Muscle of leg (tissue), 16 donors: Measurements from ENCODE around the gene CLTA. TPM values are rescaled to one million over a fixed set of nuclear protein-coding genes. Genes with fewer than 3 reads are reported as not detected.

Experiments
- DNase-seq: peaks from one replicate; pipeline ENCODE4 v3.0.0; 2013
- H3K27ac ChIP-seq: one replicate; pipeline ENCODE4 v1.5.1; 2013; ENCODE audit warnings: mild to moderate bottlenecking, low read length, control low read depth
- H3K27me3 ChIP-seq: one replicate; pipeline ENCODE4 v1.6.1; 2013; ENCODE audit warnings: low read length; ENCODE audit not compliant: control insufficient read depth, insufficient read depth
- H3K36me3 ChIP-seq: one replicate; pipeline ENCODE4 v1.6.1; 2013; ENCODE audit warnings: low read length; ENCODE audit not compliant: control insufficient read depth, insufficient read depth
- H3K4me1 ChIP-seq: one replicate; pipeline ENCODE4 v1.6.1; 2013; ENCODE audit warnings: low read length; ENCODE audit not compliant: control insufficient read depth, insufficient read depth
- H3K4me3 ChIP-seq: one replicate; pipeline ENCODE4 v1.5.1; 2013; ENCODE audit warnings: low read length, control low read depth
- H3K9me3 ChIP-seq: replicated peaks from 2 replicates; pipeline ENCODE4 v1.6.1; 2013; ENCODE audit warnings: low read depth, low read length; ENCODE audit not compliant: control insufficient read depth
- WGBS: methylation state at CpG from one replicate; pipeline ENCODE4 v1.1.5; 2013; ENCODE audit warnings: missing lambda C conversion rate; ENCODE audit not compliant: insufficient coverage; 5-methylcytosine and 5-hydroxymethylcytosine counted together
- long read RNA-seq, 11 donors: transcript quantifications; one replicate each; lab custom pipeline, GENCODE V29; 2026
- polyA plus RNA-seq, 8 donors: library from polyadenylated mRNA; unstranded; fragments of 120-200 nt; gene quantifications; one replicate each; pipeline versions ENCODE4 v1.2.1 to v1.2.3, GENCODE V29; 2013; ENCODE audit warnings: inconsistent platforms in 1 of 8, low replicate concordance in 1 of 8; ENCODE audit not compliant: insufficient read length in 8 of 8, insufficient read depth in 1 of 8
- total RNA-seq: library from RNA; stranded (reverse); fragments of 120-200 nt; gene quantifications from one replicate; pipeline ENCODE4 v1.2.4, GENCODE V29; 2013

Gene CLTA, protein sequence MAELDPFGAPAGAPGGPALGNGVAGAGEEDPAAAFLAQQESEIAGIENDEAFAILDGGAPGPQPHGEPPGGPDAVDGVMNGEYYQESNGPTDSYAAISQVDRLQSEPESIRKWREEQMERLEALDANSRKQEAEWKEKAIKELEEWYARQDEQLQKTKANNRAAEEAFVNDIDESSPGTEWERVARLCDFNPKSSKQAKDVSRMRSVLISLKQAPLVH
- 130 TPM for total RNA-seq
- 100 to 1,000 TPM; 112 to 156 (median 132) TPM for polyA plus RNA-seq
- long read RNA-seq, donor 1, transcript CLTA-202 (5 exons, 1,073 nt): major isoform, 28 of 30 reads
- long read RNA-seq, donor 1, partial matches to known transcripts: 0 of 30 reads
- long read RNA-seq, donor 1, other reads (novel, unspliced or antisense): 0 of 30 reads
- long read RNA-seq, donor 2, transcript CLTA-202 (5 exons, 1,073 nt): major isoform, 11 of 12 reads
- long read RNA-seq, donor 2, partial matches to known transcripts: 0 of 12 reads
- long read RNA-seq, donor 2, other reads (novel, unspliced or antisense): 0 of 12 reads
- long read RNA-seq, donor 3, transcript CLTA-207 (6 exons, 1,102 nt): minor isoform, 13 of 58 reads
- long read RNA-seq, donor 3, transcript CLTA-202 (5 exons, 1,073 nt): major isoform, 37 of 58 reads
- long read RNA-seq, donor 3, partial matches to known transcripts: 8 of 58 reads
- long read RNA-seq, donor 3, other reads (novel, unspliced or antisense): 0 of 58 reads
- long read RNA-seq, donor 4, transcript CLTA-202 (5 exons, 1,073 nt): major isoform, 40 of 43 reads
- long read RNA-seq, donor 4, partial matches to known transcripts: 0 of 43 reads
- long read RNA-seq, donor 4, other reads (novel, unspliced or antisense): 0 of 43 reads
- long read RNA-seq, donor 5, transcript CLTA-202 (5 exons, 1,073 nt): major isoform, 133 of 155 reads
- long read RNA-seq, donor 5, transcript CLTA-207 (6 exons, 1,102 nt): minor isoform, 18 of 155 reads
- long read RNA-seq, donor 5, partial matches to known transcripts: 0 of 155 reads
- long read RNA-seq, donor 5, other reads (novel, unspliced or antisense): 0 of 155 reads
- long read RNA-seq, donor 6, transcript CLTA-202 (5 exons, 1,073 nt): major isoform, 90 of 199 reads
- long read RNA-seq, donor 6, transcript CLTA-207 (6 exons, 1,102 nt): minor isoform, 14 of 199 reads
- long read RNA-seq, donor 6, partial matches to known transcripts: 93 of 199 reads
- long read RNA-seq, donor 6, other reads (novel, unspliced or antisense): 0 of 199 reads
- long read RNA-seq, donor 7, transcript CLTA-207 (6 exons, 1,102 nt): minor isoform, 7 of 82 reads
- long read RNA-seq, donor 7, transcript CLTA-202 (5 exons, 1,073 nt): major isoform, 71 of 82 reads
- long read RNA-seq, donor 7, partial matches to known transcripts: 0 of 82 reads
- long read RNA-seq, donor 7, other reads (novel, unspliced or antisense): 0 of 82 reads
- long read RNA-seq, donor 8, transcript CLTA-202 (5 exons, 1,073 nt): major isoform, 47 of 50 reads
- long read RNA-seq, donor 8, partial matches to known transcripts: 0 of 50 reads
- long read RNA-seq, donor 8, other reads (novel, unspliced or antisense): 0 of 50 reads
- long read RNA-seq, donor 9, transcript CLTA-202 (5 exons, 1,073 nt): major isoform, 45 of 50 reads
- long read RNA-seq, donor 9, partial matches to known transcripts: 0 of 50 reads
- long read RNA-seq, donor 9, other reads (novel, unspliced or antisense): 0 of 50 reads
- long read RNA-seq, donor 10, transcript CLTA-207 (6 exons, 1,102 nt): minor isoform, 7 of 52 reads
- long read RNA-seq, donor 10, transcript CLTA-202 (5 exons, 1,073 nt): major isoform, 45 of 52 reads
- long read RNA-seq, donor 10, partial matches to known transcripts: 0 of 52 reads
- long read RNA-seq, donor 10, other reads (novel, unspliced or antisense): 0 of 52 reads
- long read RNA-seq, donor 11, transcript CLTA-202 (5 exons, 1,073 nt): major isoform, 46 of 57 reads
- long read RNA-seq, donor 11, transcript CLTA-207 (6 exons, 1,102 nt): minor isoform, 11 of 57 reads
- long read RNA-seq, donor 11, partial matches to known transcripts: 0 of 57 reads
- long read RNA-seq, donor 11, other reads (novel, unspliced or antisense): 0 of 57 reads

DNA sequence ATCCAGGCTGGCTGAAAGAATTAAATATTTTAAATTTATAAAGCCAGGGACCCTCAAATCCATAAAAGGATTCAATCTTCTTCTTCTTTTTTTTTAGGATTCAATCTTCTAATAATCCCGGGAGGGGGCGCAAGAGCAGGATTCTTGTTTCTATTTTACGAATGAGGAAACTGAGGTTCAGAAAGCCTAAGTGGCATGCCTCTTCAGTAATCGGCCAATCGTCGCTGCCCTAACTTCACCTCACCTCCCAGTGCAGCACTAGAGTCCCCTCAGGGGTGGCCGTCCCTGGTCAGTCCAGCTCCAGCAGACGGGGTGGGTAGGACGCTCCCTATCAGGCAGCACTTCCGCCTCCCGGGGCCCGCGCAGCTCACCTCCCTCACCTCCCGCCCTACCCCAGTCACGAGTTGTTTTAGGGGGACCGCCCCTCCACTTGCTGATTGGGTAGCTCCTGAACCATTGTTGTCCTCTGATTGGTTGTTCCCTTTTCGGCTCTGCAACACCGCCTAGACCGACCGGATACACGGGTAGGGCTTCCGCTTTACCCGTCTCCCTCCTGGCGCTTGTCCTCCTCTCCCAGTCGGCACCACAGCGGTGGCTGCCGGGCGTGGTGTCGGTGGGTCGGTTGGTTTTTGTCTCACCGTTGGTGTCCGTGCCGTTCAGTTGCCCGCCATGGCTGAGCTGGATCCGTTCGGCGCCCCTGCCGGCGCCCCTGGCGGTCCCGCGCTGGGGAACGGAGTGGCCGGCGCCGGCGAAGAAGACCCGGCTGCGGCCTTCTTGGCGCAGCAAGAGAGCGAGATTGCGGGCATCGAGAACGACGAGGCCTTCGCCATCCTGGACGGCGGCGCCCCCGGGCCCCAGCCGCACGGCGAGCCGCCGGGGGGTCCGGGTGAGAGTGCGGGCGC, at the start of gene CLTA:
Gene CLTA, plus strand, starts transcription at position 534 of the 902 bp plus-strand sequence. Its CDS starts 136 bp downstream, at position 670.
- Histone ChIP-seq H3K4me3 (peak within 1 kb of the TSS; percentile 72), H3K36me3 (peaks cover 5% of the 10 kb centered on the region)
- under 1% methylated on average over 65 of the region's 68 CpGs for WGBS

DNA sequence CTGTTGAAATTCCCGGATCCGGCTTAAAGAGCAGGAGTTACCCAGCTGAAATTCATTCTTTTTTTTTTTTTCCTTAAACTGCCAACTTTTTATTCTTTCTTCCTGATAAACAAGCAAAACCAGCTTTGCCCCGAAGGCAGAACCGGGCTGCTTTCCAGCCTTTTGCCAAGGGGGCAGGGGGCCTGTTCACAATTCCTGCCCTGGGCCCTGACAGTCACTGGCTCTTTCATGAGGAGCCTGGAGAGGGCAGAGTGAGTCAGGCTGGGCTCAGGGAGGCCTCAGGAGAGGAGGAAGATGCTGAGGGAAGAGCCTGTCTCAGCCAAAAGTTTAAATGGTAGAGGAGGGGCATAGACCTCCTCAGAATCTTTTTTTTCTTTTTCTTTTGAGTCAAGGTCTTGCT, 49.4 kb upstream of the CLTA start:
- Histone ChIP-seq H3K9me3 (no peaks in the 10 kb centered on the region), H3K36me3 (peaks cover 38% of the 10 kb centered on the region), H3K27me3 (no peaks in the 10 kb centered on the region), H3K27ac (no peak overlapping the region), H3K4me1 (peaks cover 60% of the 10 kb centered on the region), H3K4me3 (no peak overlapping the region)
- DNase-seq: peak; percentile 53
- no CpG with 5 or more reads among the region's 4 CpGs for WGBS

More for the DNA sequence above, at the start of gene CLTA:
- Histone ChIP-seq H3K9me3 (no peaks in the 10 kb centered on the region), H3K27me3 (peaks cover 3% of the 10 kb centered on the region), H3K4me1 (peaks cover 25% of the 10 kb centered on the region), H3K27ac (peak within 1 kb of the TSS; percentile 92)
- peak; percentile 100 for DNase-seq

DNA sequence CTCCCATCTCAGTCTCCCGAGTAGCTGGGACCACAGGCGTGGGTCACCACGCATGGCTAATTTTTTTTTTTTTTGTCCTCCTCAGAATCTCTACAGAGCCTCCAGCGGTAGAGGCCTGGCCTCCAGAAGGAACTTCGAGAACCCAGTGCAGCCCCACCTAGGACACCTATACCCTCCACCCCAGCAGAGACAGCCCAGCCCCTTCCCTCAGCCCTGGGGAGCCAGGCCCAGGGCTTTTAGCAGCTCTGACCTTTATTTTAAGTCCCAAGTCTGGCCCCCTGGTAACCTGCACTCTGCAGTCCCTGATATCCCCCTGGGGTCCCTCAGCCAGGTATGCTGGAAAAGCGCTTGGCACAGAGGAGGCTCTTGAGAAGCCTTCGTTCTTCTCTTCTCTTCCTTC, 49.0 kb upstream of the CLTA start:
- Histone ChIP-seq H3K27me3 (no peaks in the 10 kb centered on the region), H3K9me3 (no peaks in the 10 kb centered on the region), H3K4me3 (no peak overlapping the region), H3K27ac (peak overlapping the region; percentile 64), H3K36me3 (peaks cover 41% of the 10 kb centered on the region), H3K4me1 (peaks cover 60% of the 10 kb centered on the region)
- WGBS: 91% methylated on average over 7 of the region's 7 CpGs
- DNase-seq: no peak

DNA sequence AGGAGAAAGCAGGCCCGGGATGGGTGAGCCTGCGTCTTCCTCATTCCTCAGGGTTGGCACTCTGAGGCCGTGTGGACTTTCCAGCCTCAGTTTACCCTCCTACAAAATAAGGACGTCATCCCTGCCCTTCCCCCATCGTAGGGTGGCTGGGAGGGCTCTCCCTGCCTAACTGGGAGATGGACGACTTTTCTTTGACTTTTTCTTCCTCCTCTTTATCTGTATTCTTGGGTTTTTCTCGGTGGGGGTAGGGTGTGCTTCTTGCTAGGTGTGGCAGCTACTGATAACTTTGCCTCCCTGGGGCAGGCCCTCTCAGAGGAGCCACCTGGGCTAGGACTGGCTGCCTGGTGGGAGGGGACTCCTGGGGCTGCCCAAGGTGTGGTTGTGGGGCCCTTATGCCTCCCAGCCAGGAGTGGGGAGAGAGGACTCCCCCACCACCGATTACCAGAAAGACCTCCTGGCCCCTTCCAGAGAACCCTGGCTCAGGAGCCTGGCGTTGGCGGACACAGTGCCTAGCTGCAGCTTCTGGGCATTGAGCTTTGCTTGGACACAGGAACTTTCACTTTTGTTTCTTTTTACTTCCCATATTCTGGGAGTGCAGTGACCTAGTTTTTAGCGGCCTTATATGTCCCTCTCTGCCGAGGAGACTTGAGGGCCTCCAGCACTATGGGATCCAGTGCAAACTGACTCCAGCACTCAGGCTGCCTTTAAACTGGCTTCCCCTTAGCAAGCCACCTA, 48.0 kb upstream of the CLTA start:
- Histone ChIP-seq H3K36me3 (peaks cover 49% of the 10 kb centered on the region), H3K27ac (peak overlapping the region; percentile 67), H3K27me3 (no peaks in the 10 kb centered on the region), H3K4me1 (peaks cover 57% of the 10 kb centered on the region), H3K4me3 (no peak overlapping the region), H3K9me3 (no peaks in the 10 kb centered on the region)
- DNase-seq: peak; percentile 63
- 66% methylated on average over 6 of the region's 12 CpGs for WGBS

DNA sequence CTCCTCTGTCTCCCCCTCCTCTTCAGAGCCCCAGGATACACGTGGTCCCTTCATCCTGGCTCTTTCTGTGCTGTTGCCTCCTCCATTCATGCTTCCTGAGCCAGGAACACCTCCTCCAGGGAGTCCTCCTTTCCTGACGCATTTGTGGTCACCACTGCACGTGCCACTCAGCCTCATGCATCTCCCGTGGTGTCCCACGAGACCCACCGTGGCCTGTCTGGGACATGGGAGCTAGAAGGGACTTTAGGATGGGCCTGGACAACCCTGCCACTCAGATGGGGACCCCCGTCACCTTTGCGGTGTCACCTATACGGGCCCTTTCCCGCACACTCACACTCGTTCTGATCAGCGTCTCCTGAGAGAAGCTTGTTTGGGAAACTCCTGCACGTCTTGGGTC, 47.5 kb upstream of the CLTA start:
- H3K4me1 ChIP-seq: peaks cover 61% of the 10 kb centered on the region
- H3K4me3 ChIP-seq: no peak overlapping the region
- no peaks in the 10 kb centered on the region for H3K9me3 ChIP-seq
- no peak for DNase-seq
- 81% methylated on average over 10 of the region's 13 CpGs for WGBS
- H3K27me3 ChIP-seq: no peaks in the 10 kb centered on the region
- H3K36me3 ChIP-seq: peaks cover 54% of the 10 kb centered on the region
- peak overlapping the region; percentile 65 for H3K27ac ChIP-seq

DNA sequence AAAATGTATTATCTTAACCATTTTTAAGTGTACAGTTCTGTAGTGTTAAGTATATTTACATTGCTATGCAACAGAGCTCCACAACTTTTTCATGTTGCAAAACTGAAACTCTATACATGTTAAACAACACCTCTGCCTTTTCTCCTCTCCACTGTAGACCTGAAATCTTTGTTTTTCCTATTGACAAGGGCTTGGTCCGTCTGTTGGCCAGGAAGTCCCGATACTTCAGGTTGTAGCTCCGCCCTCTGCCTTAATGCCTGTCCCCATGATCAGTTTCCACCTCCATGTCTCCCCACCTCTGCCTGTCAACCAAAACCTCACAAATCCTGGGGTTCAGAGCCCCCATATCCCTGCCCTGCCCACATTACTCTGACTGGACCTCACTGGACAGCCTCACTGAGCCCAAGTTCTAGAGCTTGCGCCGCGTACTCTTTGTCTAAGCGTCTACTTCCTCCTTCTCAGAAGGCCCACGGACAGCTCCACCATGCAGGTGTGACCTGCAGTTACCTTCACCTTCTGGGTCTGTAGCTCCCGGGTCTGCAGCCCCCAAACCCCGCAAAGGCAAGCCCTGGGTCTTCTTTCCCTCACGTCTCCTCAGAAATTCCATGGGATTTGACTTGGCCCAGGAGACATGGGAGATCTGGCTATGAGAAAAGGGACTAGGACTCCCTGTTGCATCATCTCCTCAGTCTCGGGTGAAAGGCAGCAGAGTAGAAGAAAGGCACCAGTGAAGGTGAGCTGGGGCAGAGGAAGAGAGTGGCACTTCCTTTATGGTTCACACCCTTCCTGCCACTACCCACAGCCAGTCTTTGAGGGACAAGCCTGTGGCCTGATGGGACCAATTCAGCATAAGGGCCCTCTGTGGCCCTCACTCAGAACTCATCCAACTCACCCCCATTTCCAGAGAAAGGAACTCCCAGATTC, 46.1 kb upstream of the CLTA start:
- Histone ChIP-seq H3K27ac (no peak overlapping the region), H3K27me3 (no peaks in the 10 kb centered on the region), H3K4me3 (no peak overlapping the region), H3K9me3 (no peaks in the 10 kb centered on the region), H3K4me1 (peaks cover 60% of the 10 kb centered on the region), H3K36me3 (peaks cover 60% of the 10 kb centered on the region)
- DNase-seq: no peak
- 90% methylated on average over 8 of the region's 12 CpGs for WGBS

DNA sequence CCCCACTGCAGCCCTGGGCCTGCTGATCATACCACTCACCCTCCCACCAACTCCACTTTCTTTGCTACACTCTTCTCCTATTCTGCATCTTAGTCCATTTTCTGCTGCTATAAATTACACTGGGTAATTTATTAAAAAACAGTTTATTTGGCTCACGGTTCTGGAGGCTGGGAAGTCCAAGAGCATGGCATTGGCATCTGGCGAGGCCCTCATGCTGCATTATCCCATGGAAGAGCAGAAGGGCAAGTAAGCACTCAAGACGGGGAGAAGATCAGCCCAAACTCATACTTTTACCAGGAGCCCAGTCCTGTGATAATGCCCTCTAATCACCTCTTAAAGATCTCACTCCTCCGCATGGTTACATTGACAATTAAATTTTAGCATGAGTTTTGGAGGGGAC, 44.8 kb upstream of the CLTA start:
- Histone ChIP-seq H3K27me3 (no peaks in the 10 kb centered on the region), H3K36me3 (peaks cover 72% of the 10 kb centered on the region), H3K27ac (no peak overlapping the region), H3K9me3 (no peaks in the 10 kb centered on the region), H3K4me3 (no peak overlapping the region), H3K4me1 (peaks cover 59% of the 10 kb centered on the region)
- no peak for DNase-seq
- 100% methylated on average over 2 of the region's 4 CpGs for WGBS
